Epithelial cell of proximal tubule (primary cell): ENCODE results near the gene SLC35B2. TPM values are rescaled to one million over a fixed set of nuclear protein-coding genes. Genes with fewer than 3 reads are reported as not detected.

ENCODE experiments used
- DNase-seq: peaks from one replicate; pipeline ENCODE4 v3.0.0-alpha.2; 2011; ENCODE audit warnings: low read depth
- H3K4me3 ChIP-seq: 2 replicates; pipeline ENCODE4 v1.5.1; 2011; ENCODE audit warnings: low read depth, mild to moderate bottlenecking, low read length
- CTCF ChIP-seq: conservative IDR thresholded peaks from 2 replicates; pipeline ENCODE4 v1.5.1; 2012; ENCODE audit warnings: low read depth, mild to moderate bottlenecking, low read length
- total RNA-seq: library from RNA; depleted of rRNA; stranded (reverse); fragments of >200 nt; gene quantifications from 2 replicates; pipeline ENCODE4 v1.2.3, GENCODE V29; 2015

Gene SLC35B2
- total RNA-seq, 1 donor from 2014 or later: 70.9 TPM

GRCh38 chr6:44246663-44247337 lies 10.5 kb downstream of the SLC35B2 start, which contains the start of gene HSP90AB1:
Gene HSP90AB1 (plus strand): TSS chr6:44247101. CDS start chr6:44248630, 1,529 bp downstream.
- no peak for TF ChIP-seq CTCF
- peak; percentile 93 for DNase-seq
- H3K4me3 ChIP-seq: peak within 1 kb of the TSS; percentile 76

- H3K4me3 ChIP-seq: peak overlapping the region; percentile 76
- no peak for DNase-seq
- TF ChIP-seq CTCF: peak; percentile 18
Observed at GRCh38 chr6:44245912-44246662, 11.2 kb downstream of the SLC35B2 start.

- no peak for TF ChIP-seq CTCF
- H3K4me3 ChIP-seq: peak overlapping the region; percentile 76
- no peak for DNase-seq
Observed at GRCh38 chr6:44245391-44245911, 11.9 kb downstream of the SLC35B2 start.

- TF ChIP-seq CTCF: no peak
- no peak for DNase-seq
- H3K4me3 ChIP-seq: no peak overlapping the region
Observed at GRCh38 chr6:44243345-44243744, 14.0 kb downstream of the SLC35B2 start.

- TF ChIP-seq CTCF: no peak
- no peak for DNase-seq
- no peak overlapping the region for H3K4me3 ChIP-seq
Observed at GRCh38 chr6:44238687-44239350, 18.5 kb downstream of the SLC35B2 start.

- TF ChIP-seq CTCF: peak; percentile 88
- H3K4me3 ChIP-seq: peak overlapping the region; percentile 62
- no peak for DNase-seq
Observed at GRCh38 chr6:44237813-44238433, 19.4 kb downstream of the SLC35B2 start.
